BE2C (cell line): Measurements from ENCODE around the gene VIL1.

ENCODE experiments used
- DNase-seq: peaks from one replicate; pipeline ENCODE4 v3.0.0-alpha.2; 2020
- H3K27me3 ChIP-seq: fragments of 250-450 bp; sonication (Bioruptor Pico); 2 replicates; pipeline ENCODE4 v1.5.1; 2020; ENCODE audit warnings: mild to moderate bottlenecking
- H3K36me3 ChIP-seq: fragments of 250-450 bp; sonication (Bioruptor Pico); 2 replicates; pipeline ENCODE4 v1.5.1; 2020; ENCODE audit warnings: mild to moderate bottlenecking
- H3K4me1 ChIP-seq: fragments of 250-450 bp; sonication (Bioruptor Pico); 2 replicates; pipeline ENCODE4 v1.5.1; 2020
- H3K4me3 ChIP-seq: 2 replicates; pipeline ENCODE4 v1.5.1; 2011; ENCODE audit warnings: low read depth, low read length
- H3K9me3 ChIP-seq: fragments of 250-450 bp; sonication (Bioruptor Pico); 2 replicates; pipeline ENCODE4 v1.5.1; 2020
- CTCF ChIP-seq: IDR thresholded peaks from 2 replicates; pipeline ENCODE4 v1.5.1; 2012; ENCODE audit warnings: mild to moderate bottlenecking, low read depth, low read length

VIL1 gene

GRCh38 chr2:218403810-218404209, 15.1 kb upstream of the VIL1 start:
- Histone ChIP-seq H3K27me3 (peaks cover 4% of the 10 kb centered on the region), H3K9me3 (no peaks in the 10 kb centered on the region), H3K4me3 (no peak overlapping the region), H3K4me1 (peaks cover 2% of the 10 kb centered on the region; the same call in 1 of the 2 replicates), H3K36me3 (peaks cover 20% of the 10 kb centered on the region)
- no peak for TF ChIP-seq CTCF
- no peak for DNase-seq

- H3K9me3 ChIP-seq: no peaks in the 10 kb centered on the region
- no peak for TF ChIP-seq CTCF
- no peak for DNase-seq
- H3K4me3 ChIP-seq: no peak overlapping the region
- peaks cover 20% of the 10 kb centered on the region for H3K36me3 ChIP-seq
- no peaks in the 10 kb centered on the region for H3K27me3 ChIP-seq
- H3K4me1 ChIP-seq: peaks cover 2% of the 10 kb centered on the region; the same call in 1 of the 2 replicates
Observed at GRCh38 chr2:218404351-218405085, 14.4 kb upstream of the VIL1 start.

GRCh38 chr2:218405086-218405745, 13.7 kb upstream of the VIL1 start:
- H3K4me1 ChIP-seq: peaks cover 2% of the 10 kb centered on the region; the same call in 1 of the 2 replicates
- no peak for TF ChIP-seq CTCF
- no peaks in the 10 kb centered on the region for H3K27me3 ChIP-seq
- H3K9me3 ChIP-seq: no peaks in the 10 kb centered on the region
- peak overlapping the region; percentile 45 for H3K4me3 ChIP-seq
- H3K36me3 ChIP-seq: peaks cover 20% of the 10 kb centered on the region
- DNase-seq: no peak

- no peak for TF ChIP-seq CTCF
- Histone ChIP-seq H3K27me3 (no peaks in the 10 kb centered on the region), H3K4me3 (peak overlapping the region; percentile 45), H3K36me3 (peaks cover 20% of the 10 kb centered on the region), H3K4me1 (peaks cover 2% of the 10 kb centered on the region; the same call in 1 of the 2 replicates), H3K9me3 (no peaks in the 10 kb centered on the region)
- DNase-seq: no peak
Observed at GRCh38 chr2:218405746-218406208, 13.1 kb upstream of the VIL1 start.

GRCh38 chr2:218406209-218406948, 12.5 kb upstream of the VIL1 start:
- H3K36me3 ChIP-seq: peaks cover 20% of the 10 kb centered on the region
- H3K4me3 ChIP-seq: peak overlapping the region; percentile 67
- H3K4me1 ChIP-seq: peaks cover 2% of the 10 kb centered on the region; the same call in 1 of the 2 replicates
- DNase-seq: peak; percentile 99
- no peaks in the 10 kb centered on the region for H3K9me3 ChIP-seq
- peak; percentile 76 for TF ChIP-seq CTCF
- H3K27me3 ChIP-seq: no peaks in the 10 kb centered on the region
